HFFc6 (cell line): ENCODE measurements around the gene MRPS5. TPM values are rescaled to one million over a fixed set of nuclear protein-coding genes. Genes with fewer than 3 reads are reported as not detected.
A peak's percentile ranks its signal among the peaks of the same experiment; 100 is the strongest.

ENCODE experiments used
- DNase-seq: peaks from one replicate; pipeline ENCODE4 v3.0.0-alpha.2; 2018
- H3K27ac Mint-ChIP-seq: 2 replicates; pipeline ENCODE4 v1.8.0; 2020; ENCODE audit warnings: mild to moderate bottlenecking, mixed read lengths
- H3K27me3 Mint-ChIP-seq: 2 replicates; pipeline ENCODE4 v1.8.0; 2021; ENCODE audit warnings: mild to moderate bottlenecking, moderate library complexity, mixed read lengths; ENCODE audit not compliant: insufficient read depth
- H3K36me3 Mint-ChIP-seq: 2 replicates; pipeline ENCODE4 v1.8.0; 2021; ENCODE audit warnings: low read depth, mixed read lengths
- H3K4me1 Mint-ChIP-seq: 2 replicates; pipeline ENCODE4 v1.8.0; 2020; ENCODE audit warnings: low read depth, mixed read lengths
- H3K4me3 Mint-ChIP-seq: 2 replicates; pipeline ENCODE4 v1.8.0; 2020; ENCODE audit warnings: mild to moderate bottlenecking, moderate library complexity, mixed read lengths
- H3K9me3 Mint-ChIP-seq: 2 replicates; pipeline ENCODE4 v1.8.0; 2020; ENCODE audit warnings: mild to moderate bottlenecking, mixed read lengths
- total RNA-seq, 6 experiments: library from RNA; stranded (reverse); fragmentation: NEBNext Ultra II Directional; extraction: Animal tissue kit (Norgen Biotek cat#: 25700); gene quantifications; 2 replicates in 1 of 6; 3 replicates in 5 of 6; pipeline ENCODE4 v1.2.3, GENCODE V29; 2021
- TF ChIP-seq, protein P1 (sequence below): fragments of 200-600 bp; sonication (generic); IDR thresholded peaks from 2 replicates; pipeline ENCODE4 v1.5.0; 2021; ENCODE audit warnings: antibody characterized with exemption, mild to moderate bottlenecking

MRPS5 gene
- total RNA-seq, 6 experiments from 2014 or later = 39.8 to 46.0 (median 41.3) TPM

DNA sequence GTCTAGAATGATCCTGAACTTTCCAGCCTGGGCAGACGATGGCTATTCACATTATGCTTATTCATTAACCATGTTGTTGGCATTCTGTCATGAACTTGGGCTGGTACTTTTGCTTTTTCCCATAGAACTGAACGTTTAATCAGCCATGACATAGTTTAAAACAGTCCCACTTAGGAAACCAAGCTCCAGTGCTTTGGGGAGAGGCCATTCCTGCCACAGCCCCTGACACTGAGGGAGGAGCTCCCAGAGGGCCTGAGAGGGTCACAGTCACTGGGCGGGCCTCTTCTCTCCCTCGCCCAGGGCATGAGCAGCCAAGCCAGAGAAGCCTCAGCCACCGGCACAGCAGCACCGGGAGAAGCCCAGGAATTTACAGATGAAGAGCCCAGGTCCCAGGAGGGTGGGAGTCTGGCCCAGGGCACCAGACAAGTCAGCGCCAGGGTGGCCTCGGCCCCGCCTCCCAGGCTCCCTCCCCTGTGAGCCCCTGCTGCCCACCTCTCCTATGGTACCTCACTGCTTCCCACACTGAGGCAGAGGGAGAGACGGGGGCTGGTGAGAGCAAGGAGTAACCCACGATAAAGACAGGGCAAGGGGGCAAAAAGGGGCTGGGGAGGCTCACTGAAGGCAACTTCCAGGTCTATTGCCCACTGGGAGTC is 62.5 kb downstream of the MRPS5 start:
- Mint-ChIP-seq H3K9me3 (no peaks in the 10 kb centered on the region), H3K27me3 (peaks cover 55% of the 10 kb centered on the region), H3K36me3 (no peaks in the 10 kb centered on the region), H3K4me3 (no peak overlapping the region), H3K27ac (no peak overlapping the region), H3K4me1 (peaks cover 27% of the 10 kb centered on the region)
- DNase-seq = no peak
- TF ChIP-seq, protein P1, sequence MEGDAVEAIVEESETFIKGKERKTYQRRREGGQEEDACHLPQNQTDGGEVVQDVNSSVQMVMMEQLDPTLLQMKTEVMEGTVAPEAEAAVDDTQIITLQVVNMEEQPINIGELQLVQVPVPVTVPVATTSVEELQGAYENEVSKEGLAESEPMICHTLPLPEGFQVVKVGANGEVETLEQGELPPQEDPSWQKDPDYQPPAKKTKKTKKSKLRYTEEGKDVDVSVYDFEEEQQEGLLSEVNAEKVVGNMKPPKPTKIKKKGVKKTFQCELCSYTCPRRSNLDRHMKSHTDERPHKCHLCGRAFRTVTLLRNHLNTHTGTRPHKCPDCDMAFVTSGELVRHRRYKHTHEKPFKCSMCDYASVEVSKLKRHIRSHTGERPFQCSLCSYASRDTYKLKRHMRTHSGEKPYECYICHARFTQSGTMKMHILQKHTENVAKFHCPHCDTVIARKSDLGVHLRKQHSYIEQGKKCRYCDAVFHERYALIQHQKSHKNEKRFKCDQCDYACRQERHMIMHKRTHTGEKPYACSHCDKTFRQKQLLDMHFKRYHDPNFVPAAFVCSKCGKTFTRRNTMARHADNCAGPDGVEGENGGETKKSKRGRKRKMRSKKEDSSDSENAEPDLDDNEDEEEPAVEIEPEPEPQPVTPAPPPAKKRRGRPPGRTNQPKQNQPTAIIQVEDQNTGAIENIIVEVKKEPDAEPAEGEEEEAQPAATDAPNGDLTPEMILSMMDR = no peak

DNA sequence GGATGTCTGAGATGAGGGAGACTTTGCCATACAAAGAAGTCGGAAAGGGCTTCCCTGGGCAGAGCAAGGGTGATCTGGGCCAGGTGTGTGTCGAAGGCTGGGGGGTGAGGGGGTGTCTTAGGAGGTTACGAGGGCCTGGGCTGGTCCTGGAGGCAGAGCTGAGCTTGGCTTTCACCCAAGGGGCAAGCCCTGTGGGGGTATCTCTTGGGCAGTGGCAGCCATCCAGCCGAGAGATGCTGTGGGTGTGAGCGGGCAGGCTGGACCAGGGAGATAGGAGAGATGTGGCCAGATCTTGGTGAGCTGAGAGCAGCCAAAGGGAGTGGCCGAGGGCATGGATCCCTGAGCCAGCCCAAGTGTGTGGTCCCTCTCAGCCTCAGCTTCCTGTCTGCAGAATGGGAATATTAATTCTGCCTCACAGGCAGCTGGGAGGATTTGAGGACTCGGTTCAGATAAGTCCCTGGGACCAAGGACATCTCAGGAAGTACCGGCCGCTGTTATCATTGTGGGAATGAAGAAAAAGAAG is 63.1 kb downstream of the MRPS5 start:
- TF ChIP-seq, protein P1 = no peak
- Mint-ChIP-seq H3K27ac (no peak overlapping the region), H3K36me3 (no peaks in the 10 kb centered on the region), H3K27me3 (peaks cover 53% of the 10 kb centered on the region), H3K9me3 (no peaks in the 10 kb centered on the region), H3K4me1 (peaks cover 27% of the 10 kb centered on the region), H3K4me3 (no peak overlapping the region)
- no peak for DNase-seq

DNA sequence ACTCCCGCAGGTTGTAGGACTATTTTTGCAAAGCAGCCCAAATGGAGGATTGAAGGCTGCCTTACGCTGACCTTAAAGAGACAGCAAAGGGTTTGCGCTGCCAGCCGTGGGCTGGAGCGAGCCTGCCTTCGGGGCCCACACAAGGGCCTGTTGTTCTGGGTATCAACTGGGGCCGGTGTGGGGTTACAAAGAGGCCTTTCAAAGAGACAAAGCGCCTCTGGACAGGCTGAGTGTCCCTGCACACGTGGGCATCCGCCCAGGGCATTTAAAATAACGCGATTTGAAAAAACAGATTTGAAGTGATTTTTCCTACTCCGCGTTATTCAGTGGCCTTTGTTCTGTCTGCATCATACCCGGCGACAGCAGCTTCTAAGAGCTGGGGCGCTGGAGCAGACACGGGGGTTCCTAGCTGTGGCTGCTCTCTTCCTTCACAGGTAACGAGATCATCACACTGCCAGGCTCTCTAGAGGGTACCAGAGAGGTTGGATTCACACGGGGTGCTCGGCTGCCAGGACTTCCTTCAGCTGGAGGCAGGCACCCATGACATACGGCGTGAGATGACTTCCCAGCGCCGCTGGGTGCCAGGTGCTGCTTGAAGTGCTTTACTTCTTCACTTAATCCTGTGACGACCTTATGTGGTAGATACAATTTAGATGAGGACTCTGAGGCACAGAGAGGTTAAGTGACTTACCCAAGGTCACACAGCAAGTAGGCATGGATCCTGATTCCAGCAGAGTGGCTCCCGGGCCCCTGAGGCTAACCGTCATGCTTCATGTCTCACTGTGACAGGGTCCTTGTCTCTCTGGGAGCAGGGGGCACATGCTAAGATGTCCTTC is 63.9 kb downstream of the MRPS5 start:
- DNase-seq = no peak
- Mint-ChIP-seq H3K36me3 (no peaks in the 10 kb centered on the region), H3K9me3 (no peaks in the 10 kb centered on the region), H3K4me3 (no peak overlapping the region), H3K4me1 (peaks cover 26% of the 10 kb centered on the region), H3K27me3 (peaks cover 50% of the 10 kb centered on the region), H3K27ac (no peak overlapping the region)
- TF ChIP-seq, protein P1 = no peak

DNA sequence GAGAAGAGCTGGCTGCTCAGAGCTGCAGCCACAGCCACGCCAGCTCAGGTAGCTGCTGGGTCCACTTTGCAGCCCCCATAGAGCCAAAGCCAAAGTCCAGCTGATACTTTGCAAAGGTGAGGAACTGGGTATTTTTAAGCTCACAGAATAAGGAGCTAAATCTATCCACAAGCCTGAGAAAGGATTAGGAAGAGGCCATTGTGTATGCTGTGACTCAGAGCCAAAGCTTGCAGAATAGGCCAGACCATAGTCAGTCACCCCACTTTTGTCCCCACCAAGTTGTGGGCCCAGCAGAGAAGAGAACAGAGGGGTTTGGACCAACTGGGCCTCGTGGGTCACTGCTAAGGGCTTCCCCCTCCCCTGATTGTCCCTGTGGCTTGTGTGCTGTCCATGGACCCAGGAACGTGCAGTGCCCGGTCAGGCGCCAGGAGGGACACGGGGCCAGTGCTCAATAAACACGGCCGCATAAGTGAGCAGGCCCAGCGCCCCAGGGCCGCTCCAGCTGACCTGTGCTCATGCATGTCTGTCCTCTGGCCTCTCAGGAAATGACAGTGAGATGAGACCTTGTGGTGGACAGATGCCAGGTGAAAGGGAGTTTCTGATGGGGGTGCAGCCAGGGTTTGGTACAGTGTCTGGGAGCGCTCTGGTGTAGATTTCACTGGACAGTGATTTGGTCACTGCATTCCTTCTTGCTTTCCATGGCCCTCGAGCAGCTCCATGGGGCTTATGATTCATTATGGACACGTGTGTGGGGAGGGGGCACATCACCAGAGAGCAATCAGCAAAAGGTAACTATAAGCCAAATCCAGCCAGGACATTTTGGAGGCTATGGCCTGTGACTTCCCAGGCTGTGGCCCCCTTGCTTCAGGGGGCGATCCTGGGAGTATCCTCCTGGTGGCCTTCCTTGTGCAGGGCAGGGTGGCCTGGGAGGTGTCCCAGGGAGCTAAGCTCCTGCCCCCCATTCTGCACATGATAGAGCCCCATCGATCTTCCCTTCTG is 64.8 kb downstream of the MRPS5 start:
- peak overlapping the region; percentile 45; the same call in 1 of the 2 replicates for H3K27ac Mint-ChIP-seq
- TF ChIP-seq, protein P1 = peak; percentile 8; the same call in 1 of the 2 replicates
- H3K9me3 Mint-ChIP-seq = no peaks in the 10 kb centered on the region
- peaks cover 21% of the 10 kb centered on the region for H3K4me1 Mint-ChIP-seq
- peak; percentile 21 for DNase-seq
- peaks cover 46% of the 10 kb centered on the region for H3K27me3 Mint-ChIP-seq
- peak overlapping the region; percentile 17; the same call in 1 of the 2 replicates for H3K4me3 Mint-ChIP-seq
- no peaks in the 10 kb centered on the region for H3K36me3 Mint-ChIP-seq

DNA sequence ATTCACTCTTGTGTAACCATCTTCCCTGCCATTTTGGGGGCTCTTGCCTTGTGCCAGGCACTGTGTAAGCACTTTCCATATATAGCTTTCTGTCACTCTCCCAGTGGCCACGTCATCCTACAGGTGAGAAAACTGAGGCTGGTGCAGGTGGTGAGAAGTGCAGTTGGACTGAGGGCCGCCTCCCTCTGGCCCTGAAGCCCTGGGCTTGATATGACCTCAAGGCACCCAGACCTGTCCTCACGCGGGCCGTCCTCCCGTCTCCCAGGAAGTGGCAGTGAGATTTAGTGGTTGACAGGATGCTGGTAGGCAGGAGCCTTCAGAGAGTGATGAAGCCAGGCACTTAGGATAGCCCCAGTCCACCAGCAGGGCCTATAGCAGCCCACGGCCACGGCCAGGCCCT is 65.6 kb downstream of the MRPS5 start:
- no peak for DNase-seq
- no peaks in the 10 kb centered on the region for H3K9me3 Mint-ChIP-seq
- no peaks in the 10 kb centered on the region for H3K36me3 Mint-ChIP-seq
- peaks cover 45% of the 10 kb centered on the region for H3K27me3 Mint-ChIP-seq
- no peak overlapping the region for H3K4me3 Mint-ChIP-seq
- H3K27ac Mint-ChIP-seq = no peak overlapping the region; the same call in 1 of the 2 replicates
- H3K4me1 Mint-ChIP-seq = peaks cover 21% of the 10 kb centered on the region
- TF ChIP-seq, protein P1 = no peak
